Activated naive CD8-positive, alpha-beta T cell treated with anti-CD3 and anti-CD28 coated beads, Interleukin-2, amount 10 ng/mL, durations not matched to agents 7 days and 5 days (primary cell): ENCODE data around the gene MYH15. TPM values are rescaled to one million over a fixed set of nuclear protein-coding genes. Genes with fewer than 3 reads are reported as not detected.

Source experiments
- ATAC-seq: fragments of 150-1000 bp; cut with Tn5 transposase; one replicate; pipeline ENCODE4 v1.10.0; 2021; ENCODE audit warnings: low read depth, moderate library complexity
- POLR2A ChIA-PET: fragments of 350-600 bp; sonication (Branson Sonifier 250); formaldehyde crosslinking; loops from one replicate; lab custom pipeline; 2021; ENCODE audit warnings: antibody characterized with exemption; lab: Charles Lee
- DNase-seq: peaks from one replicate; pipeline ENCODE4 v3.0.0; 2021
- H3K27ac Mint-ChIP-seq: one replicate; pipeline ENCODE4 v1.8.0; 2022; ENCODE audit warnings: mild to moderate bottlenecking, mixed read lengths
- H3K27me3 Mint-ChIP-seq: one replicate; pipeline ENCODE4 v1.8.0; 2022; ENCODE audit warnings: mild to moderate bottlenecking, moderate library complexity, mixed read lengths
- H3K36me3 Mint-ChIP-seq: one replicate; pipeline ENCODE4 v1.8.0; 2021; ENCODE audit warnings: mild to moderate bottlenecking, mixed read lengths
- H3K4me1 Mint-ChIP-seq: one replicate; pipeline ENCODE4 v1.8.0; 2021; ENCODE audit warnings: mixed read lengths
- H3K4me3 Mint-ChIP-seq: one replicate; pipeline ENCODE4 v1.8.0; 2022; ENCODE audit warnings: mild to moderate bottlenecking, moderate library complexity, mixed read lengths
- H3K9me3 Mint-ChIP-seq: one replicate; pipeline ENCODE4 v1.8.0; 2021; ENCODE audit warnings: mixed read lengths
- total RNA-seq, 2 experiments: library from RNA; stranded (reverse); gene quantifications; one replicate each; pipeline ENCODE4 v1.2.3, GENCODE V29; 2021

MYH15 gene
- total RNA-seq, 2 experiments from 2014 or later, result 0.17 to 0.26 TPM

DNA sequence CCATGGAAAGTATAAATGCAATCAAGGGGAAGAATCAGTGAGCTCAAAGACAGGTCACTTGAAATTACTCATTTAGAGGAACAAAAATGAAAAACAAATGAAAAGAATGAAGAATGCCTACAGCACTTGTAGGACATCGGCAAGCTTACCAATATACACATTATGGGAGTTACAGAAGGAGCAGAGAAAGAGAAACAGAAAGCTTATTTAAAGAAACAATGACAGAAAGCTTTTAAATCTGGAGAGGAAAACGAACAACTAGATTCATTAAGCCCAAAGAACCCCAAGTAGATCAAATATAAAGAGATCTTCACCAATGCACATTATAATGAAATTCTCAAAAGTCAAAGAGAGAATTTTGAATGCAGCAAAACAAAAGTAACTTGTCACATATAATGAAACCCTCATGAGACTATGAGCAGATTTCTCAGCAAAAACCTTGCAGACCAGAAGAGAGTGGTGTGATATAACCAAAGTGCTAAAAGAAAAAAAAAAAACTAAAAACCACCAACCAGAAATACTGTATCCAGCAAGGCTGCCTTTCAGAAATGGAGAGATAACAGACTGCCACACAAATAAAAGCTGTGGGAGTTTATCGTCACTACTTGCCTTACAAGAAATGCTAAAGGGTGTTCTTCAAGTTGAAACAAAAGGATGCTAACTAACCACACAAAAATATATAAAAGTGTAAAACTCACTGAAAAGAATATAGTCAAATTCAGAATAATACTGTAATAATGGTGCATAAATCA is 63.1 kb downstream of the MYH15 start:
- DNase-seq (no peak), ATAC-seq (no peak)
- Mint-ChIP-seq H3K36me3 (peaks cover 9% of the 10 kb centered on the region), H3K4me1 (peaks cover 3% of the 10 kb centered on the region), H3K4me3 (no peak overlapping the region), H3K27me3 (no peaks in the 10 kb centered on the region), H3K9me3 (peaks cover 23% of the 10 kb centered on the region), H3K27ac (no peak overlapping the region)
- POLR2A ChIA-PET, result no interaction called here

DNA sequence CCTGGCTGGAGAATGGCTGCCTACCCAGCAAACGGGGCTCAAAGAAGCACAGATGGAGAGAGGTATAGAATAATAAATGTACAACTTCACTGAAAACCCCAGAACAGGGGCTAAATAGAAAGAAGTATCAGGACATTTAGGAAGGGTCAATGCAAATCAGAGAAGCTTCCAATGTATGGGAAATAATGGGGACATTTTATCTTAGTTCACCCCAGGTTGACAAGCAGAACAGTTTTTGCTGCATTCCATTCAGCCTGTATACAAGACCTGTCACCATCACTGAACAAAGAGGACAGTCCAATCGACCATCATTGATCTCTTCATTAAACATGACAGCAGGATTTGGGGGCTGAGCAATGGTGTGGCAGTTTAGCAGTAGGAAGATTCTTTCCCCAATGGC is 68.1 kb downstream of the MYH15 start:
- POLR2A ChIA-PET, result no interaction called here

GRCh38 chr3:108441518-108441917 is 68.9 kb downstream of the MYH15 start:
- POLR2A ChIA-PET, result no interaction called here
- Mint-ChIP-seq H3K4me3 (no peak overlapping the region), H3K9me3 (peaks cover 11% of the 10 kb centered on the region), H3K27me3 (peaks cover 3% of the 10 kb centered on the region), H3K27ac (no peak overlapping the region), H3K36me3 (no peaks in the 10 kb centered on the region), H3K4me1 (no peaks in the 10 kb centered on the region)
- ATAC-seq (no peak), DNase-seq (no peak)

More for the DNA sequence above, 68.1 kb downstream of the MYH15 start:
- ATAC-seq (no peak), DNase-seq (no peak)
- peaks cover 7% of the 10 kb centered on the region for H3K36me3 Mint-ChIP-seq
- no peak overlapping the region for H3K27ac Mint-ChIP-seq
- peaks cover 3% of the 10 kb centered on the region for H3K4me1 Mint-ChIP-seq
- H3K9me3 Mint-ChIP-seq, result peaks cover 17% of the 10 kb centered on the region
- H3K4me3 Mint-ChIP-seq, result no peak overlapping the region
- peaks cover 3% of the 10 kb centered on the region for H3K27me3 Mint-ChIP-seq

- Mint-ChIP-seq H3K27ac (no peak overlapping the region), H3K9me3 (peaks cover 7% of the 10 kb centered on the region), H3K27me3 (peaks cover 3% of the 10 kb centered on the region), H3K4me3 (no peak overlapping the region), H3K4me1 (no peaks in the 10 kb centered on the region), H3K36me3 (no peaks in the 10 kb centered on the region)
- POLR2A ChIA-PET, result no interaction called here
- no peak for ATAC-seq
- no peak for DNase-seq
Measured at GRCh38 chr3:108441071-108441507, 69.3 kb downstream of the MYH15 start.

DNA sequence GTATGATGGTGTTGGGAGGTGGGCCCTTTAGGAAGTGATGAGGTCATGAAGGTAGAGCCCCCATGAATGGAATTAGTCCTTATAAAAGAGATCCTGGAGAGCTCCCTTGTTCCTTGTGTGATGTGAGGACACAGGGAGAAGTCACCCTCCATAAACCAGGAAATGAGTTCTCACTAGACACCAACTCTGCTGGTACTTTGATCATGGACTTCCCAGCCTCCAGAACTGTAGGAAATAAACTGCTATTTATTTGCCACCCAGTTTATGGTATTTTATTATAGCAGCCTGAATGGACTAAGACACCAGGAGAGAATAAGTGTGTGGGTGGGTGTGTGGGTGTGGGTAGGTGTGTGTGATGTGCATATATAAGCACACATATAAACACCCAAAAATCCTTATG is 71.9 kb downstream of the MYH15 start:
- no peaks in the 10 kb centered on the region for H3K36me3 Mint-ChIP-seq
- no peak overlapping the region for H3K27ac Mint-ChIP-seq
- H3K27me3 Mint-ChIP-seq, result peaks cover 3% of the 10 kb centered on the region
- H3K4me1 Mint-ChIP-seq, result no peaks in the 10 kb centered on the region
- POLR2A ChIA-PET, result no interaction called here
- H3K9me3 Mint-ChIP-seq, result peaks cover 2% of the 10 kb centered on the region
- no peak for ATAC-seq
- H3K4me3 Mint-ChIP-seq, result no peak overlapping the region
- DNase-seq, result no peak

DNA sequence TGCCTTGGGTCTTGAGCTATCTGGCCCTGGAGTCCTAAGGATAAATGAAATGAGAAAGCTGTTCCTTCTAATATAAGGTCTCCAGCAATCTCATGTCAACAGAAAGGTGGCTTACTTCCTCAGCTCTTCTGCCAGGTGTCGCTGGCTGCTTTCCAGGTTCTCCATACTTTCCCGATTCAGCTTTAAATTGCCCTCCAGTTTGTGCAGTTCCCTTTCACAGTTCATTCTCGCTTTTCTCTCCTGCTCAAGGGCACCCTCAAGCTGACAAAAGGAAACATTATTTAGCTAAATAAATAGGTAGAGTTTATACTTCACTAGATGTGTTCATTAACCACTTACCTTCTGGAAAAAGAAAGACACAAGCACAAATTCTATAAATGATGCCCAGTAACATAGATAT is 73.0 kb downstream of the MYH15 start:
- POLR2A ChIA-PET, result no interaction called here
- H3K27me3 Mint-ChIP-seq, result peaks cover 3% of the 10 kb centered on the region

GRCh38 chr3:108433928-108434327 is 76.5 kb downstream of the MYH15 start:
- peaks cover 1% of the 10 kb centered on the region for H3K4me1 Mint-ChIP-seq
- peaks cover 3% of the 10 kb centered on the region for H3K27me3 Mint-ChIP-seq
- ATAC-seq, result no peak
- H3K36me3 Mint-ChIP-seq, result no peaks in the 10 kb centered on the region
- peaks cover 9% of the 10 kb centered on the region for H3K9me3 Mint-ChIP-seq
- POLR2A ChIA-PET, result no interaction called here
- no peak overlapping the region for H3K4me3 Mint-ChIP-seq
- no peak for DNase-seq
- no peak overlapping the region for H3K27ac Mint-ChIP-seq

More for the DNA sequence above, 73.0 kb downstream of the MYH15 start:
- ATAC-seq (no peak), DNase-seq (no peak)
- peaks cover 7% of the 10 kb centered on the region for H3K9me3 Mint-ChIP-seq
- H3K4me1 Mint-ChIP-seq, result no peaks in the 10 kb centered on the region
- no peak overlapping the region for H3K4me3 Mint-ChIP-seq
- H3K36me3 Mint-ChIP-seq, result no peaks in the 10 kb centered on the region
- H3K27ac Mint-ChIP-seq, result no peak overlapping the region

- no peak overlapping the region for H3K27ac Mint-ChIP-seq
- DNase-seq (no peak), ATAC-seq (no peak)
- H3K4me1 Mint-ChIP-seq, result peaks cover 1% of the 10 kb centered on the region
- no peak overlapping the region for H3K4me3 Mint-ChIP-seq
- H3K36me3 Mint-ChIP-seq, result no peaks in the 10 kb centered on the region
- POLR2A ChIA-PET, result no interaction called here
- H3K9me3 Mint-ChIP-seq, result peaks cover 9% of the 10 kb centered on the region
- peaks cover under 1% of the 10 kb centered on the region for H3K27me3 Mint-ChIP-seq
Measured at GRCh38 chr3:108432431-108432830, 78.0 kb downstream of the MYH15 start.

GRCh38 chr3:108430540-108430939 is 79.9 kb downstream of the MYH15 start:
- peaks cover 2% of the 10 kb centered on the region for H3K4me1 Mint-ChIP-seq
- no peaks in the 10 kb centered on the region for H3K36me3 Mint-ChIP-seq
- H3K27ac Mint-ChIP-seq, result no peak overlapping the region
- POLR2A ChIA-PET, result no interaction called here
- H3K4me3 Mint-ChIP-seq, result no peak overlapping the region
- H3K9me3 Mint-ChIP-seq, result peaks cover 9% of the 10 kb centered on the region
- no peak for ATAC-seq
- no peaks in the 10 kb centered on the region for H3K27me3 Mint-ChIP-seq
- no peak for DNase-seq

GRCh38 chr3:108428586-108428985 is 81.8 kb downstream of the MYH15 start:
- H3K36me3 Mint-ChIP-seq, result no peaks in the 10 kb centered on the region
- H3K9me3 Mint-ChIP-seq, result peaks cover 7% of the 10 kb centered on the region
- POLR2A ChIA-PET, result no interaction called here
- H3K27ac Mint-ChIP-seq, result no peak overlapping the region
- H3K27me3 Mint-ChIP-seq, result no peaks in the 10 kb centered on the region
- peaks cover 4% of the 10 kb centered on the region for H3K4me1 Mint-ChIP-seq
- DNase-seq (no peak), ATAC-seq (no peak)
- H3K4me3 Mint-ChIP-seq, result no peak overlapping the region

- no peak for ATAC-seq
- Mint-ChIP-seq H3K27me3 (no peaks in the 10 kb centered on the region), H3K9me3 (peaks cover 5% of the 10 kb centered on the region), H3K36me3 (no peaks in the 10 kb centered on the region), H3K27ac (no peak overlapping the region), H3K4me3 (no peak overlapping the region), H3K4me1 (peaks cover 3% of the 10 kb centered on the region)
- no peak for DNase-seq
- POLR2A ChIA-PET, result no interaction called here
Measured at GRCh38 chr3:108420926-108421325, 89.5 kb downstream of the MYH15 start.

- DNase-seq (no peak), ATAC-seq (no peak)
- POLR2A ChIA-PET, result no interaction called here
- Mint-ChIP-seq H3K27me3 (peaks cover 8% of the 10 kb centered on the region), H3K27ac (no peak overlapping the region), H3K9me3 (peaks cover 3% of the 10 kb centered on the region), H3K4me1 (no peaks in the 10 kb centered on the region), H3K4me3 (no peak overlapping the region), H3K36me3 (no peaks in the 10 kb centered on the region)
Measured at GRCh38 chr3:108416111-108416869, 94.1 kb downstream of the MYH15 start.

DNA sequence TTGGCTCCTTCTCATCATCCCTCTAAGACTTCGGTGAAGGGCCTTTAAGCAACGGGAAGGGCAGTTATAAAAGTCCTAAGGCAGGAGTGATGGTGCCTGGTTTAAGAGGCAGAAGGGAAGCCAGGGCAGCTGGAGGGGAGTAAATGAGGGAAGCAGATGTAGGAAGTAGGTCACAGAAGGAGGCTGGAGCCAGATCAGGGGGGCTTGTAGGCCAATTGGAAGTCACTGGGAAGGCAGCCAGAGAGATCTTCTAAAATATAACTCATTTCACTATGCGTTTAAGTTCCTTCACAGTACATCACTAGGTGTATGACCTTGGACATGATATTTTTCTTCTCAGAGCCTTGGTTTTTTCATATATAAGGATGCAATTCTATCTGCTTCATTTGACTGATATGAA is 94.7 kb downstream of the MYH15 start:
- no peaks in the 10 kb centered on the region for H3K36me3 Mint-ChIP-seq
- POLR2A ChIA-PET, result no interaction called here
- no peak for ATAC-seq
- peaks cover 3% of the 10 kb centered on the region for H3K9me3 Mint-ChIP-seq
- DNase-seq, result no peak
- H3K4me3 Mint-ChIP-seq, result no peak overlapping the region
- no peaks in the 10 kb centered on the region for H3K4me1 Mint-ChIP-seq
- no peak overlapping the region for H3K27ac Mint-ChIP-seq
- peaks cover 8% of the 10 kb centered on the region for H3K27me3 Mint-ChIP-seq

GRCh38 chr3:108414007-108414406 is 96.4 kb downstream of the MYH15 start:
- DNase-seq (no peak), ATAC-seq (no peak)
- no peaks in the 10 kb centered on the region for H3K9me3 Mint-ChIP-seq
- H3K27ac Mint-ChIP-seq, result no peak overlapping the region
- peaks cover 8% of the 10 kb centered on the region for H3K27me3 Mint-ChIP-seq
- no peak overlapping the region for H3K4me3 Mint-ChIP-seq
- POLR2A ChIA-PET, result no interaction called here
- H3K4me1 Mint-ChIP-seq, result no peaks in the 10 kb centered on the region
- H3K36me3 Mint-ChIP-seq, result no peaks in the 10 kb centered on the region
